ENCODE data around the gene FAM53A. TPM values are rescaled to one million over a fixed set of nuclear protein-coding genes. Genes with fewer than 3 reads are reported as not detected.

The FAM53A gene
- total and polyA plus RNA-seq, 10 of the 15 experiments (the other 5 are each of a cell fraction or from before 2014, with no cell fraction given), result 0.02 to 0.87 (median 0.38) TPM; not detected in 2

DNA sequence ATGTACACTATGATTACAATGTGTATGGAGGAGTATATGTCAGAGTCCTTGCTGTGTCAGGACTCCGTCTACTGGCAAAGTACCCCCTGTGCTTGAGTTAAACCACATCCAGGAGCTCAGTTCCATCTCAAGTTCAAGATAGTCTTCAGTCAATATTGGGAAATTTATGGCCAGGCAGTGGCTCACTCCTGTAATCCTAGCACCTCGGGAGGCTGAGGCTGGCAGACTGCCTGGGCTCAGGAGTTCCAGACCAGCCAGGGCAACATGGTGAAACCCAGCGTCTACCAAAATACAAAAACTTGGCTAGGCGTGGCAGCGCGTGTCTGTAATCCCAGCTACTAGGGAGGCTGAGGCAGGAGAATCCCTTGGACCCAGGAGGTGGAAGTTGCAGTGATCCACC is 22.2 kb upstream of the FAM53A start:
- TF ChIP-seq SUZ12 (IDR thresholded peaks at IDR 0.05; ENCODE audit: unreplicated experiment), result no peak
- TF ChIP-seq, protein P1, sequence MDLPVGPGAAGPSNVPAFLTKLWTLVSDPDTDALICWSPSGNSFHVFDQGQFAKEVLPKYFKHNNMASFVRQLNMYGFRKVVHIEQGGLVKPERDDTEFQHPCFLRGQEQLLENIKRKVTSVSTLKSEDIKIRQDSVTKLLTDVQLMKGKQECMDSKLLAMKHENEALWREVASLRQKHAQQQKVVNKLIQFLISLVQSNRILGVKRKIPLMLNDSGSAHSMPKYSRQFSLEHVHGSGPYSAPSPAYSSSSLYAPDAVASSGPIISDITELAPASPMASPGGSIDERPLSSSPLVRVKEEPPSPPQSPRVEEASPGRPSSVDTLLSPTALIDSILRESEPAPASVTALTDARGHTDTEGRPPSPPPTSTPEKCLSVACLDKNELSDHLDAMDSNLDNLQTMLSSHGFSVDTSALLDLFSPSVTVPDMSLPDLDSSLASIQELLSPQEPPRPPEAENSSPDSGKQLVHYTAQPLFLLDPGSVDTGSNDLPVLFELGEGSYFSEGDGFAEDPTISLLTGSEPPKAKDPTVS (IDR thresholded peaks at IDR 0.05; ENCODE audit: low read depth, low read length), result no peak
- TF ChIP-seq ETV6 (conservative IDR thresholded peaks at IDR 0.05 in 1 of 2, IDR thresholded peaks at IDR 0.05 in 1 of 2; ENCODE audit: borderline replicate concordance in 1 of 2, low read depth in 1 of 2), result no peak
- TF ChIP-seq PAX5 (IDR thresholded peaks at IDR 0.05; ENCODE audit: borderline replicate concordance, low read depth, low read length), result no peak
- TF ChIP-seq FOS (IDR thresholded peaks at IDR 0.05; ENCODE audit: borderline replicate concordance, extremely low read depth, insufficient read length), result no peak
- TF ChIP-seq EZH2 (IDR thresholded peaks at IDR 0.05; ENCODE audit: borderline replicate concordance, control insufficient read depth, low read depth, low read length), result no peak
- no peak for TF ChIP-seq SIN3A (IDR thresholded peaks at IDR 0.05; ENCODE audit: low read depth, low read length)
- TF ChIP-seq, protein P2, sequence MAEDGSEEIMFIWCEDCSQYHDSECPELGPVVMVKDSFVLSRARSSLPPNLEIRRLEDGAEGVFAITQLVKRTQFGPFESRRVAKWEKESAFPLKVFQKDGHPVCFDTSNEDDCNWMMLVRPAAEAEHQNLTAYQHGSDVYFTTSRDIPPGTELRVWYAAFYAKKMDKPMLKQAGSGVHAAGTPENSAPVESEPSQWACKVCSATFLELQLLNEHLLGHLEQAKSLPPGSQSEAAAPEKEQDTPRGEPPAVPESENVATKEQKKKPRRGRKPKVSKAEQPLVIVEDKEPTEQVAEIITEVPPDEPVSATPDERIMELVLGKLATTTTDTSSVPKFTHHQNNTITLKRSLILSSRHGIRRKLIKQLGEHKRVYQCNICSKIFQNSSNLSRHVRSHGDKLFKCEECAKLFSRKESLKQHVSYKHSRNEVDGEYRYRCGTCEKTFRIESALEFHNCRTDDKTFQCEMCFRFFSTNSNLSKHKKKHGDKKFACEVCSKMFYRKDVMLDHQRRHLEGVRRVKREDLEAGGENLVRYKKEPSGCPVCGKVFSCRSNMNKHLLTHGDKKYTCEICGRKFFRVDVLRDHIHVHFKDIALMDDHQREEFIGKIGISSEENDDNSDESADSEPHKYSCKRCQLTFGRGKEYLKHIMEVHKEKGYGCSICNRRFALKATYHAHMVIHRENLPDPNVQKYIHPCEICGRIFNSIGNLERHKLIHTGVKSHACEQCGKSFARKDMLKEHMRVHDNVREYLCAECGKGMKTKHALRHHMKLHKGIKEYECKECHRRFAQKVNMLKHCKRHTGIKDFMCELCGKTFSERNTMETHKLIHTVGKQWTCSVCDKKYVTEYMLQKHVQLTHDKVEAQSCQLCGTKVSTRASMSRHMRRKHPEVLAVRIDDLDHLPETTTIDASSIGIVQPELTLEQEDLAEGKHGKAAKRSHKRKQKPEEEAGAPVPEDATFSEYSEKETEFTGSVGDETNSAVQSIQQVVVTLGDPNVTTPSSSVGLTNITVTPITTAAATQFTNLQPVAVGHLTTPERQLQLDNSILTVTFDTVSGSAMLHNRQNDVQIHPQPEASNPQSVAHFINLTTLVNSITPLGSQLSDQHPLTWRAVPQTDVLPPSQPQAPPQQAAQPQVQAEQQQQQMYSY (CRISPR knock-in tag; IDR thresholded peaks at IDR 0.05), result no peak
- Histone ChIP-seq H3K9me3 (replicated peaks; ENCODE audit: control insufficient read depth, insufficient read depth, low read length) (no peaks in the 10 kb centered on the region), H3K9ac (ENCODE audit: control insufficient read depth, insufficient read depth, low read length) (no peak overlapping the region), H3K36me3 (ENCODE audit: control insufficient read depth in 2 of 2, insufficient read depth in 2 of 2, low read length in 1 of 2) (peaks cover 5 to 29% of the 10 kb centered on the region in 2 experiments), H3K4me2 (ENCODE audit: control insufficient read depth, insufficient read depth) (no peak overlapping the region), H3K79me2 (ENCODE audit: control insufficient read depth, insufficient read depth, low read length) (peaks cover 86% of the 10 kb centered on the region), H3K4me3 (no peak overlapping the region), H2AFZ (ENCODE audit: control insufficient read depth, low read depth, low read length) (no peak overlapping the region), H3K27me3 (replicated peaks in 1 of 2; ENCODE audit: control insufficient read depth in 2 of 2, insufficient read depth in 2 of 2, low read length in 1 of 2) (no peaks in the 10 kb centered on the region), H3K4me1 (ENCODE audit: control insufficient read depth, insufficient read depth, low read length) (peaks cover 10% of the 10 kb centered on the region), H3K27ac (ENCODE audit: control insufficient read depth, insufficient read depth) (no peak overlapping the region), H4K20me1 (ENCODE audit: control insufficient read depth, insufficient read depth) (no peaks in the 10 kb centered on the region; the same call in 1 of the 2 replicates)
- ChIA-PET CTCF (interaction anchor here (16.2 kb wide), 1 partner anchor 13 kb away, joined by 258 read pairs; no protein-coding TSS in a partner anchor), POLR2A (interaction anchor here (1.8 kb wide), 1 partner anchor 14 kb away, joined by 5 read pairs; the partner anchor contains the start of genes TACC3 and TMEM129), RAD21 (ENCODE audit: unreplicated experiment) (interaction anchor here (0.6 to 1.9 kb wide), 2 partner anchors 13 to 221 kb away, joined by 3 to 5 read pairs; no protein-coding TSS in a partner anchor), SMC1A (ENCODE audit: uncharacterized antibody, unreplicated experiment) (interaction anchor here (1.0 to 4.9 kb wide), 2 partner anchors 13 to 17 kb away, joined by 4 to 33 read pairs; partner anchors contain the start of genes TACC3 and TMEM129)
- BruUV-seq (replicated peaks), result no TSS peak
- intact Hi-C loops (cut with micrococcal nuclease; ENCODE audit: unreplicated experiment) (no loop called here), in situ Hi-C loops (cut with MboI) (no loop called here)
- WGBS (ENCODE audit: insufficient coverage, insufficient replicate concordance, low lambda C conversion rate, missing lambda C conversion rate), result 94% methylated on average over 6 of the region's 6 CpGs
- ATAC-seq (no peak), DNase-seq (ENCODE audit: low read depth, low spot score) (no peak), FAIRE-seq (no peak)

Measured in GM12878 (cell line).